Measurements from ENCODE around the gene PLPPR4. TPM values are rescaled to one million over a fixed set of nuclear protein-coding genes. Genes with fewer than 3 reads are reported as not detected.

PLPPR4 gene
- total RNA-seq, 2 experiments from 2014 or later, result not detected

DNA sequence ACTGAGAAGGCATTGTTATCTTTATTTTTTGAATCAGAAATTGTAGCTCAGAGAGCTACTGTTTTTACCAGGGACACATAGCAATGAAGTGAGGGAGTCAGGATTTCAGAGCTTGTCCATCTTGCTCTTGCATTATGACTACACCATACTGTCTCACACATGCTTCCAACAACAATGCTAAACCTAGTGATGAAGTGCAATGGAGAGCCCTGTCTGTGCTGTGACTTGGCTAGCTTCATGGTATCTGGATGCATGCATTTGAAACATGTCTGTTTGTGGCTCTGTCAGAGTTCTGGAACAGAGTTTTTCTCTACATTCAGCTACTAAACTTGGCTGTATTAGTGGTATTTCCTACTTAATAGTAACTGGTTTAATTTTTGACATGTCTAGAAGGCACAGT lies 7.0 kb downstream of the PLPPR4 start:
- ChIA-PET POLR2A (no interaction called here), CTCF (no interaction called here)
- H3K27ac ChIP-seq (ENCODE audit: low read depth in 1 of 2, low read length in 2 of 2), result no peak overlapping the region
- no peak overlapping the region for H3K4me3 ChIP-seq (ENCODE audit: low read length)
- H3K27me3 ChIP-seq (ENCODE audit: control insufficient read depth in 1 of 2, insufficient read depth in 2 of 2, low read length in 2 of 2), result peaks cover 0 to under 1% of the 10 kb centered on the region in 2 experiments
- H3K36me3 ChIP-seq (ENCODE audit: insufficient read depth, low read length), result no peaks in the 10 kb centered on the region
- Mint-ChIP-seq H3K36me3 (ENCODE audit: low read depth) (no peaks in the 10 kb centered on the region), H3K4me3 (no peak overlapping the region), H3K27ac (no peak overlapping the region), H3K4me1 (ENCODE audit: low read depth) (no peaks in the 10 kb centered on the region), H3K27me3 (peaks cover 22% of the 10 kb centered on the region), H3K9me3 (peaks cover 5% of the 10 kb centered on the region)
- H3K4me1 ChIP-seq (ENCODE audit: insufficient read depth, low read length), result no peaks in the 10 kb centered on the region
- intact Hi-C loops (cut with DNase I, micrococcal nuclease), result no loop called here
- no peak for DNase-seq
- H3K9me3 ChIP-seq (ENCODE audit: control insufficient read depth in 1 of 2, insufficient read depth in 1 of 2, low read length in 2 of 2), result no peaks in the 10 kb centered on the region
- TF ChIP-seq, protein P1, sequence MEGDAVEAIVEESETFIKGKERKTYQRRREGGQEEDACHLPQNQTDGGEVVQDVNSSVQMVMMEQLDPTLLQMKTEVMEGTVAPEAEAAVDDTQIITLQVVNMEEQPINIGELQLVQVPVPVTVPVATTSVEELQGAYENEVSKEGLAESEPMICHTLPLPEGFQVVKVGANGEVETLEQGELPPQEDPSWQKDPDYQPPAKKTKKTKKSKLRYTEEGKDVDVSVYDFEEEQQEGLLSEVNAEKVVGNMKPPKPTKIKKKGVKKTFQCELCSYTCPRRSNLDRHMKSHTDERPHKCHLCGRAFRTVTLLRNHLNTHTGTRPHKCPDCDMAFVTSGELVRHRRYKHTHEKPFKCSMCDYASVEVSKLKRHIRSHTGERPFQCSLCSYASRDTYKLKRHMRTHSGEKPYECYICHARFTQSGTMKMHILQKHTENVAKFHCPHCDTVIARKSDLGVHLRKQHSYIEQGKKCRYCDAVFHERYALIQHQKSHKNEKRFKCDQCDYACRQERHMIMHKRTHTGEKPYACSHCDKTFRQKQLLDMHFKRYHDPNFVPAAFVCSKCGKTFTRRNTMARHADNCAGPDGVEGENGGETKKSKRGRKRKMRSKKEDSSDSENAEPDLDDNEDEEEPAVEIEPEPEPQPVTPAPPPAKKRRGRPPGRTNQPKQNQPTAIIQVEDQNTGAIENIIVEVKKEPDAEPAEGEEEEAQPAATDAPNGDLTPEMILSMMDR (IDR thresholded peaks at IDR 0.05), result no peak
- ATAC-seq (ENCODE audit: poor library complexity), result no peak

- CTCF ChIA-PET, result interaction anchor here (1.6 kb wide), 1 partner anchor 9 kb away, joined by 5 read pairs; no protein-coding TSS in a partner anchor
- no peak for ATAC-seq (ENCODE audit: poor library complexity)
- Mint-ChIP-seq H3K27me3 (no peaks in the 10 kb centered on the region), H3K36me3 (ENCODE audit: low read depth) (no peaks in the 10 kb centered on the region), H3K4me3 (no peak overlapping the region), H3K27ac (no peak overlapping the region), H3K4me1 (ENCODE audit: low read depth) (no peaks in the 10 kb centered on the region), H3K9me3 (peaks cover 2% of the 10 kb centered on the region)
- Histone ChIP-seq H3K9me3 (ENCODE audit: control insufficient read depth in 1 of 2, insufficient read depth in 1 of 2, low read length in 2 of 2) (no peaks in the 10 kb centered on the region), H3K36me3 (ENCODE audit: insufficient read depth, low read length) (no peaks in the 10 kb centered on the region), H3K27ac (ENCODE audit: low read depth in 1 of 2, low read length in 2 of 2) (no peak overlapping the region), H3K4me3 (ENCODE audit: low read length) (no peak overlapping the region), H3K27me3 (ENCODE audit: control insufficient read depth in 1 of 2, insufficient read depth in 2 of 2, low read length in 2 of 2) (no peaks in the 10 kb centered on the region), H3K4me1 (ENCODE audit: insufficient read depth, low read length) (no peaks in the 10 kb centered on the region)
- TF ChIP-seq, protein P1 (IDR thresholded peaks at IDR 0.05), result no peak
- DNase-seq, result no peak
- intact Hi-C loops (cut with DNase I, micrococcal nuclease), result loop anchor here in 1 of 2 experiments (1.0 kb wide), 1 partner anchor 8 kb away; no protein-coding TSS in a partner anchor
- POLR2A ChIA-PET, result no interaction called here
Measured at GRCh38 chr1:99277066-99277465, 12.8 kb downstream of the PLPPR4 start.

DNA sequence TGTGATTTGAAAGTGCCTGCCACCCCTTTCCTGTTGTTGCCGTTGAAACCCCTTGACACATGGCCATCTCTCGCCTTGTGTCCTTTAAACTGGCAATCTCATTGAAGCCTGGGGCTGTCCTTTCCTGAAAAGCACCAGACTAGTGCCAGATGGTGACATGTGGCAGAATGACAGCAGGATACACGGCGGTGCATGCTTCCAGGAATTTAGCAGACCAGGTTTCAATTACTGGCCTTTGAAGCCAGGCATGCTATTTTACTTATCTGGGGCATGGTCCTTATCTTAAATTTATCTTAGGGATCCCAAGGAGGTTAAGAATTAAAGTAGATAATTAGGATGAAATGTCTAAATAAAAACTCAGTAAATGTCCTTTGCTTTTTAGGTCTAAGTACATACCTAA lies 15.2 kb downstream of the PLPPR4 start:
- no peak for ATAC-seq (ENCODE audit: poor library complexity)
- H3K36me3 Mint-ChIP-seq (ENCODE audit: low read depth), result no peaks in the 10 kb centered on the region

More for the DNA sequence above, 15.2 kb downstream of the PLPPR4 start:
- Histone ChIP-seq H3K4me3 (ENCODE audit: low read length) (no peak overlapping the region), H3K9me3 (ENCODE audit: control insufficient read depth in 1 of 2, insufficient read depth in 1 of 2, low read length in 2 of 2) (no peaks in the 10 kb centered on the region), H3K4me1 (ENCODE audit: insufficient read depth, low read length) (no peaks in the 10 kb centered on the region), H3K27me3 (ENCODE audit: control insufficient read depth in 1 of 2, insufficient read depth in 2 of 2, low read length in 2 of 2) (no peaks in the 10 kb centered on the region), H3K27ac (ENCODE audit: low read depth in 1 of 2, low read length in 2 of 2) (no peak overlapping the region), H3K36me3 (ENCODE audit: insufficient read depth, low read length) (no peaks in the 10 kb centered on the region)
- ChIA-PET POLR2A (no interaction called here), CTCF (no interaction called here)
- no peak for DNase-seq
- H3K4me1 Mint-ChIP-seq (ENCODE audit: low read depth), result no peaks in the 10 kb centered on the region
- H3K4me3 Mint-ChIP-seq, result no peak overlapping the region
- no peak overlapping the region for H3K27ac Mint-ChIP-seq
- H3K9me3 Mint-ChIP-seq, result no peaks in the 10 kb centered on the region
- TF ChIP-seq, protein P1 (IDR thresholded peaks at IDR 0.05), result no peak
- H3K27me3 Mint-ChIP-seq, result no peaks in the 10 kb centered on the region
- intact Hi-C loops (cut with DNase I, micrococcal nuclease), result no loop called here

Data from CD4-positive, alpha-beta T cell (primary cell).